Thoracic aorta (tissue), 2 donors: Measurements from ENCODE around the gene SLCO2A1. TPM values are rescaled to one million over a fixed set of nuclear protein-coding genes. Genes with fewer than 3 reads are reported as not detected.

Experiments used
- ATAC-seq: fragments of 150-250 bp; one replicate; pipeline ENCODE4 v1.8.0; 2017; ENCODE audit warnings: low read depth; ENCODE audit not compliant: insufficient number of reproducible peaks, low FRiP score
- DNase-seq: peaks from one replicate; pipeline ENCODE4 v3.0.0-alpha.2; 2020; ENCODE audit warnings: low spot score
- H3K27ac ChIP-seq, 2 donors: fragments of 200-600 bp; sonication (generic); 1 replicate in 1 of 2; 2 replicates in 1 of 2; pipeline ENCODE4 v1.5.1; 2016; ENCODE audit warnings: mild to moderate bottlenecking in 2 of 2, moderate library complexity in 2 of 2
- H3K27me3 ChIP-seq: fragments of 200-600 bp; sonication (generic); replicated peaks from 2 replicates; pipeline ENCODE4 v1.6.0; 2016; ENCODE audit warnings: mild to moderate bottlenecking; ENCODE audit not compliant: insufficient read depth
- H3K36me3 ChIP-seq: fragments of 200-600 bp; sonication (generic); one replicate; pipeline ENCODE4 v1.5.1; 2016
- H3K4me1 ChIP-seq, 2 donors: fragments of 200-600 bp; sonication (generic); 1 replicate in 1 of 2; 2 replicates in 1 of 2; pipeline versions ENCODE4 v1.5.1 to v1.6.0; 2016; ENCODE audit warnings: low read depth in 2 of 2, mild to moderate bottlenecking in 1 of 2; ENCODE audit not compliant: control insufficient read depth in 1 of 2
- H3K4me3 ChIP-seq: fragments of 200-600 bp; sonication (generic); 2 replicates; pipeline ENCODE4 v1.5.1; 2016; ENCODE audit warnings: mild to moderate bottlenecking
- H3K9me3 ChIP-seq: fragments of 200-600 bp; sonication (generic); 2 replicates; pipeline ENCODE4 v1.5.1; 2016
- CTCF ChIP-seq: fragments of 200-600 bp; sonication (generic); IDR thresholded peaks from one replicate; pipeline ENCODE4 v1.5.1; 2019; ENCODE audit warnings: antibody characterized with exemption
- total RNA-seq, 2 donors: library from RNA; depleted of rRNA; stranded (reverse); fragments of >200 nt; gene quantifications; one replicate each; pipeline versions ENCODE4 v1.1.0 to v1.2.3, GENCODE V29; 2016

Gene SLCO2A1
- total RNA-seq, 2 donors from 2014 or later: 7.9 to 115 TPM

- ATAC-seq (no peak), DNase-seq (no peak)
- no peak for TF ChIP-seq CTCF
- Histone ChIP-seq H3K4me3 (no peak overlapping the region), H3K4me1 (no peaks in the 10 kb centered on the region), H3K27me3 (no peaks in the 10 kb centered on the region), H3K36me3 (no peaks in the 10 kb centered on the region), H3K27ac (no peak overlapping the region), H3K9me3 (no peaks in the 10 kb centered on the region)
These were observed 27.4 kb downstream of the SLCO2A1 start for GRCh38 chr3:134002306-134002705.

DNA sequence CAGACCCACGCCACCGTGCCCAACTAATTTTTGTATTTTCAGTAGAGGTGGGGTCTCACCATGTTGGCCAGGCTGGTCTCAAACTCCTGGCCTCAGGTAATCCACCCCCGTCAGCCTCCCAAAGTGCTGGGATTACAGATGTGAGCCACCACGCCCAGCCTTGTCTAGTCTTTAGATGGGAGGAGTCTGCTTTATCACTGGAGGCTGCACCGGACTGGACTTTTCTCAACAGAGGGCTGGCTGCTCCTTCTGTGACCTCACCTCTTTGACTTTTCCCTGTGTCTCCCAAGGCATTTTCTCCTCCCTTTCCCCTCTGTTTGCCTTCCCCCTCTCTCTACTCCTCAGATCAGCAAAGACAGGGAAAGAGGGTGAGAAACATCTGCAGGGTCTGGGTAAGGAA lies 28.5 kb downstream of the SLCO2A1 start:
- Histone ChIP-seq H3K27ac (no peak overlapping the region), H3K36me3 (no peaks in the 10 kb centered on the region), H3K4me1 (no peaks in the 10 kb centered on the region), H3K27me3 (no peaks in the 10 kb centered on the region), H3K9me3 (no peaks in the 10 kb centered on the region), H3K4me3 (no peak overlapping the region)
- TF ChIP-seq CTCF: no peak
- no peak for ATAC-seq
- no peak for DNase-seq

- Histone ChIP-seq H3K27me3 (no peaks in the 10 kb centered on the region), H3K4me1 (no peaks in the 10 kb centered on the region), H3K27ac (no peak overlapping the region), H3K4me3 (no peak overlapping the region), H3K36me3 (no peaks in the 10 kb centered on the region), H3K9me3 (no peaks in the 10 kb centered on the region)
- ATAC-seq: no peak
- no peak for TF ChIP-seq CTCF
- DNase-seq: no peak
These were observed 29.6 kb downstream of the SLCO2A1 start for GRCh38 chr3:133999891-134000685.

GRCh38 chr3:133998691-133999241 lies 31.0 kb downstream of the SLCO2A1 start:
- no peaks in the 10 kb centered on the region for H3K9me3 ChIP-seq
- ATAC-seq (no peak), DNase-seq (no peak)
- H3K4me3 ChIP-seq: no peak overlapping the region
- H3K4me1 ChIP-seq: no peaks in the 10 kb centered on the region
- no peaks in the 10 kb centered on the region for H3K27me3 ChIP-seq
- no peak overlapping the region for H3K27ac ChIP-seq
- no peak for TF ChIP-seq CTCF
- no peaks in the 10 kb centered on the region for H3K36me3 ChIP-seq

DNA sequence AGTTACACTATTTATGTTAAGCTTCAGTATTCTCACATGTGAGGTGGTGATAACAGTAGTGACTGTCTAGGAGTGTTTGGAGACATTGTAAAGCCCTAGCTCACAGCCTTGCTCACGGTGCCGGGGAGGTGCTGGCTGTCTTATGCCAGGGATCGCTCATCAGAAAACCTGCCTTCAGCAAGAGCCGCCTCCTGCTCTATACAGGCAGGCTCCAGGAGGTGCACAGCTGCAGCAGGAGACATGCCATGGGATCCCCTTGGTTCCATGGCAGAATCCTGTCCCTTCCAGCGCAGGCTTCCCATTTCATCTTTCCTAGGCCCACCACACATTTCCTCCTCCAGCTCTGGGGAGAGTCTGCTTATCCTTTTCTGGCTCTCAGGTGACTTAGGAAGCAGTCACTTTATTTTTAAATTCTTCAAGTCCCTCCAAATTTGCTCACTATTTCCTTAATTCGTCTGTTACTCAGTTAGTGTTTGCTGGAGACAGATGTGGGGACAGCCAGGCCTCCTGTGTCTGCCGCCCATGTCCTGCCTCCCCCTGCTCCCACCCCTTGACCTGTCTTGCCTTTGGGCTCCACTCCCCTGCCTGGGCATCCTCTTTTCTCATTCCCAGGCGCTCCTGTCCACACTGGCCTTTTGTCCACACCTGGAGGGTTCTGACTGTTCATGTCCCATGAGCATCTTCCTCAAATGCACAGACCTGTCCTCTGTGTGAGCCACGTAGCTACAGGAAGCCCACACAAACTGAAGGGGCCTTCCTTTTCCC lies 31.7 kb downstream of the SLCO2A1 start:
- Histone ChIP-seq H3K27me3 (no peaks in the 10 kb centered on the region), H3K4me1 (no peaks in the 10 kb centered on the region), H3K27ac (no peak overlapping the region), H3K4me3 (no peak overlapping the region), H3K9me3 (no peaks in the 10 kb centered on the region), H3K36me3 (no peaks in the 10 kb centered on the region)
- TF ChIP-seq CTCF: no peak
- ATAC-seq (no peak), DNase-seq (no peak)
